Caco-2 (cell line): ENCODE results near the gene GPR162. TPM values are rescaled to one million over a fixed set of nuclear protein-coding genes. Genes with fewer than 3 reads are reported as not detected.
A peak's percentile ranks its signal among the peaks of the same experiment; 100 is the strongest.

ENCODE experiments used
- BruUV-seq: library from RNA; stranded (reverse); fragments of 400-500 nt; replicated peaks from 2 replicates; lab custom pipeline; 2021; lab: Mats Ljungman, UMichigan
- CTCF ChIA-PET: fragments of 300-600 bp; sonication (Branson Sonifier 250); formaldehyde crosslinking; loops from one replicate; lab custom pipeline; 2022; ENCODE audit warnings: antibody characterized with exemption; lab: Charles Lee
- POLR2A ChIA-PET: fragments of 300-600 bp; sonication (Branson Sonifier 250); formaldehyde crosslinking; loops from one replicate; lab custom pipeline; 2022; ENCODE audit warnings: antibody characterized with exemption; lab: Charles Lee
- DNase-seq, 2 experiments: peaks; one replicate each; pipeline versions ENCODE4 v3.0.0 to v3.0.0-alpha.2; 2020 to 2022
- H3K27me3 ChIP-seq: replicated peaks from 2 replicates; pipeline ENCODE4 v1.6.0; 2011; ENCODE audit warnings: low read length; ENCODE audit not compliant: control insufficient read depth, insufficient read depth
- H3K36me3 ChIP-seq: 2 replicates; pipeline ENCODE4 v1.5.1; 2011; ENCODE audit warnings: low read length; ENCODE audit not compliant: control insufficient read depth, insufficient read depth
- H3K4me1 ChIP-seq: fragments of 250-450 bp; sonication (Bioruptor Pico); 2 replicates; pipeline ENCODE4 v1.5.1; 2020; ENCODE audit warnings: mild to moderate bottlenecking
- H3K4me3 ChIP-seq: 2 replicates; pipeline ENCODE4 v1.5.1; 2011; ENCODE audit warnings: low read depth, mild to moderate bottlenecking, control low read depth, low read length
- H3K9me3 ChIP-seq: fragments of 250-450 bp; sonication (Bioruptor Pico); 2 replicates; pipeline ENCODE4 v1.5.1; 2020; ENCODE audit warnings: mild to moderate bottlenecking, moderate library complexity
- H3K27ac Mint-ChIP-seq: one replicate; pipeline ENCODE4 v1.8.0; 2022; ENCODE audit warnings: mixed read lengths; ENCODE audit not compliant: unreplicated experiment
- H3K27me3 Mint-ChIP-seq: one replicate; pipeline ENCODE4 v1.8.0; 2022; ENCODE audit warnings: mixed read lengths; ENCODE audit not compliant: insufficient read depth, unreplicated experiment
- H3K36me3 Mint-ChIP-seq: one replicate; pipeline ENCODE4 v1.8.0; 2022; ENCODE audit warnings: mild to moderate bottlenecking, mixed read lengths; ENCODE audit not compliant: insufficient read depth, unreplicated experiment
- H3K4me1 Mint-ChIP-seq: one replicate; pipeline ENCODE4 v1.8.0; 2022; ENCODE audit warnings: low read depth, mixed read lengths; ENCODE audit not compliant: unreplicated experiment
- H3K4me3 Mint-ChIP-seq: one replicate; pipeline ENCODE4 v1.8.0; 2022; ENCODE audit warnings: mild to moderate bottlenecking, moderate library complexity, mixed read lengths; ENCODE audit not compliant: unreplicated experiment
- H3K9me3 Mint-ChIP-seq: one replicate; pipeline ENCODE4 v1.8.0; 2022; ENCODE audit warnings: mixed read lengths; ENCODE audit not compliant: unreplicated experiment
- intact Hi-C: fragments of 100-400 bp; cut with micrococcal nuclease; formaldehyde crosslinking; loops from one replicate; pipeline ENCODE4 v1.10.0; 2022; ENCODE audit not compliant: unreplicated experiment
- total RNA-seq: library from RNA; stranded (reverse); gene quantifications from 2 replicates; pipeline ENCODE4 v1.2.3, GENCODE V29; 2022
- TF ChIP-seq, protein P1 (sequence below), 2 experiments: fragments of 200-600 bp in 1 of 2; IDR thresholded peaks; 1 replicate in 1 of 2; 2 replicates in 1 of 2; pipeline versions ENCODE4 v1.5.1 to v1.8.0; 2011 to 2022; ENCODE audit warnings: antibody characterized with exemption in 1 of 2, control low read depth in 1 of 2, inconsistent platforms in 1 of 2, low read depth in 1 of 2, low read length in 1 of 2, mild to moderate bottlenecking in 1 of 2, moderate library complexity in 1 of 2; ENCODE audit not compliant: insufficient read depth in 1 of 2, severe bottlenecking in 1 of 2, unreplicated experiment in 1 of 2

Gene GPR162
- total RNA-seq, 1 experiment from 2014 or later: 1.2 TPM

DNA sequence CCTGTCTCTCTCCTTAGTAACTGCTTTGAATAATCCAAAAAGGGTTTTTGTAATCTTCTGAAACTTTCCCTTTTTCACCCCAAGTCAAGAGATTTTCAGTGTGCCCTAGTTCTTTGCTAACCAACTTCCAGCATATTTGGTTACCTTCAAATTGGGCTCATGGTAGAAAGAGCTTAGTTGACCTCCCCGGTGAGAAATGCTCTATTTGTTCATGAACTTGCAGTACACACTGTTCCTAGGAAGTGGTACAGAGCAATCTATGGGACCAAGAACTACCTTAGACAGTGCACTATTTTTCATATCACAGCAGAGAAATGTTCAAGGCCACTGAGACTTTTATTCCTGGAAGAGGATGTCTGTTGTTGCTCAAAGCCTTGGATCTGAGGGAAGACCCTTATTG is 32.0 kb downstream of the GPR162 start:
- peaks cover 79% of the 10 kb centered on the region for H3K36me3 Mint-ChIP-seq

DNA sequence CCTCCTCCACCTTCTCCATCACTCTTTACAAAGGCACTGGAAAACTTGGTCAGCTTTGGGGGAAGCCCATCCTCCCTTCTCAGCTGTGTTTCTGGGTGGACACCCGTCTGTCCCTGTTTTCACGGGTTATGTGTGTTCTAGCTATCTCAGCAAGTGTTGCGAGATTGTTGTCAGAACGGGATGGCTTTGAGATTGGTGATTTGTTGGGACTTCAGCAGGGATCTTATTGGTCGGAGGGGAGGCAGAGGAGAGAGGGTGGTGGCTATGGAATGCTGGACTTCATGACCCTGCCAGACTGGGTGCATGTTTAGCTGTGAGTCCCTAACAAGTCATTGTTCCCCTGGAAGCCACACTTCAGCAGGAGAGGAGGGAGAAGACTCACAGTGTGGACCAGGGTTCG is 32.4 kb downstream of the GPR162 start:
- H3K27me3 Mint-ChIP-seq: no peaks in the 10 kb centered on the region
- Histone ChIP-seq H3K4me3 (no peak overlapping the region), H3K9me3 (no peaks in the 10 kb centered on the region), H3K27me3 (no peaks in the 10 kb centered on the region), H3K36me3 (peaks cover 14% of the 10 kb centered on the region), H3K4me1 (peaks cover 13% of the 10 kb centered on the region)
- DNase-seq: no peak
- intact Hi-C loops: no loop called here
- no peaks in the 10 kb centered on the region for H3K9me3 Mint-ChIP-seq
- H3K27ac Mint-ChIP-seq: peak overlapping the region; percentile 95
- ChIA-PET CTCF (interaction anchor here (0.7 to 5.2 kb wide), 4 partner anchors 14 to 101 kb away, joined by 3 to 65 read pairs (median 40); partner anchors contain the start of genes MLF2 and SPSB2), POLR2A (interaction anchor here (0.7 to 4.1 kb wide), 3 partner anchors 13 to 84 kb away, joined by 3 to 102 read pairs (median 51); partner anchors contain the start of genes SPSB2 and TPI1)
- H3K4me3 Mint-ChIP-seq: peak overlapping the region; percentile 94
- TF ChIP-seq, protein P1, sequence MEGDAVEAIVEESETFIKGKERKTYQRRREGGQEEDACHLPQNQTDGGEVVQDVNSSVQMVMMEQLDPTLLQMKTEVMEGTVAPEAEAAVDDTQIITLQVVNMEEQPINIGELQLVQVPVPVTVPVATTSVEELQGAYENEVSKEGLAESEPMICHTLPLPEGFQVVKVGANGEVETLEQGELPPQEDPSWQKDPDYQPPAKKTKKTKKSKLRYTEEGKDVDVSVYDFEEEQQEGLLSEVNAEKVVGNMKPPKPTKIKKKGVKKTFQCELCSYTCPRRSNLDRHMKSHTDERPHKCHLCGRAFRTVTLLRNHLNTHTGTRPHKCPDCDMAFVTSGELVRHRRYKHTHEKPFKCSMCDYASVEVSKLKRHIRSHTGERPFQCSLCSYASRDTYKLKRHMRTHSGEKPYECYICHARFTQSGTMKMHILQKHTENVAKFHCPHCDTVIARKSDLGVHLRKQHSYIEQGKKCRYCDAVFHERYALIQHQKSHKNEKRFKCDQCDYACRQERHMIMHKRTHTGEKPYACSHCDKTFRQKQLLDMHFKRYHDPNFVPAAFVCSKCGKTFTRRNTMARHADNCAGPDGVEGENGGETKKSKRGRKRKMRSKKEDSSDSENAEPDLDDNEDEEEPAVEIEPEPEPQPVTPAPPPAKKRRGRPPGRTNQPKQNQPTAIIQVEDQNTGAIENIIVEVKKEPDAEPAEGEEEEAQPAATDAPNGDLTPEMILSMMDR (IDR thresholded peaks at IDR 0.05; ENCODE audit: insufficient read depth in 1 of 2, low read depth in 1 of 2, low read length in 1 of 2, severe bottlenecking in 1 of 2, unreplicated experiment in 1 of 2): no peak
- no TSS peak for BruUV-seq
- peaks cover 19% of the 10 kb centered on the region for H3K4me1 Mint-ChIP-seq
- peaks cover 79% of the 10 kb centered on the region for H3K36me3 Mint-ChIP-seq

More for the DNA sequence above, 32.0 kb downstream of the GPR162 start:
- intact Hi-C loops: no loop called here
- Mint-ChIP-seq H3K4me1 (peaks cover 19% of the 10 kb centered on the region), H3K27ac (peak overlapping the region; percentile 95), H3K4me3 (peak overlapping the region; percentile 94), H3K27me3 (no peaks in the 10 kb centered on the region), H3K9me3 (no peaks in the 10 kb centered on the region)
- peaks cover 13% of the 10 kb centered on the region for H3K4me1 ChIP-seq
- H3K36me3 ChIP-seq: peaks cover 16% of the 10 kb centered on the region
- H3K4me3 ChIP-seq: peak overlapping the region; percentile 69; the same call in 1 of the 2 replicates
- no TSS peak for BruUV-seq
- no peaks in the 10 kb centered on the region for H3K9me3 ChIP-seq
- POLR2A ChIA-PET: interaction anchor here (2.8 to 4.1 kb wide), 4 partner anchors 11 to 130 kb away, joined by 28 to 102 read pairs (median 42); partner anchors contain the start of genes COPS7A, GNB3, SPSB2 and TPI1
- no peaks in the 10 kb centered on the region for H3K27me3 ChIP-seq
- CTCF ChIA-PET: interaction anchor here (0.5 to 5.2 kb wide), 4 partner anchors 16 to 239 kb away, joined by 3 to 65 read pairs (median 40); partner anchors contain the start of genes MLF2 and SPSB2
- DNase-seq: no peak
- TF ChIP-seq, protein P1 (IDR thresholded peaks at IDR 0.05; ENCODE audit: insufficient read depth in 1 of 2, low read depth in 1 of 2, low read length in 1 of 2, severe bottlenecking in 1 of 2, unreplicated experiment in 1 of 2): no peak

DNA sequence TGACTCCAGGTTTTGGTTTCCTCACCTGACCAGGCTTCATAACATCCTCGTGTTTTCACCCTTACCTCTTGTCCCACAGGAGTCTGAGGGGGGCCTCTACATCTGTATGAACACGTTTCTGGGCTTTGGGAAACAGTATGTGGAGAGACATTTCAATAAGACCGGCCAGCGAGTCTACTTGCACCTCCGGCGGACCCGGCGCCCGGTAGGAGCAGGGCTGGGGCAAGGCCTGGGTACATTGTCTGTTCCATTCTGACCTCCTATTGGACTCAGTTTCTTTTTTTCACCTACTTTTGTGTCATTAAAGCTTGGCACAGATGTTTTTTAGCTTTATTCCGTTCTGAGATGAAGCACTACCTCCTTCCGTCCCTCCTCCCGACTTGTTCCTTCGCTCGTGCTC is 33.7 kb downstream of the GPR162 start:
- no TSS peak for BruUV-seq
- no peak for DNase-seq
- H3K27ac Mint-ChIP-seq: no peak overlapping the region
- POLR2A ChIA-PET: interaction anchor here (0.6 kb wide), 1 partner anchor 166 kb away, joined by 7 read pairs; the partner anchor contains the start of gene ZNF384
- Histone ChIP-seq H3K27me3 (no peaks in the 10 kb centered on the region), H3K4me3 (no peak overlapping the region), H3K9me3 (no peaks in the 10 kb centered on the region), H3K36me3 (peaks cover 10% of the 10 kb centered on the region), H3K4me1 (peaks cover 13% of the 10 kb centered on the region)
- peaks cover 83% of the 10 kb centered on the region for H3K36me3 Mint-ChIP-seq
- H3K27me3 Mint-ChIP-seq: no peaks in the 10 kb centered on the region
- CTCF ChIA-PET: interaction anchor here (1.1 kb wide), 1 partner anchor 20 kb away, joined by 3 read pairs; no protein-coding TSS in a partner anchor
- no peaks in the 10 kb centered on the region for H3K9me3 Mint-ChIP-seq
- intact Hi-C loops: no loop called here
- peaks cover 11% of the 10 kb centered on the region for H3K4me1 Mint-ChIP-seq
- TF ChIP-seq, protein P1 (IDR thresholded peaks at IDR 0.05; ENCODE audit: insufficient read depth in 1 of 2, low read depth in 1 of 2, low read length in 1 of 2, severe bottlenecking in 1 of 2, unreplicated experiment in 1 of 2): no peak
- H3K4me3 Mint-ChIP-seq: no peak overlapping the region
